Aorta (tissue), 5 donors: Measurements from ENCODE around the gene EPB41L2. TPM values are rescaled to one million over a fixed set of nuclear protein-coding genes. Genes with fewer than 3 reads are reported as not detected.

ENCODE experiments used
- ATAC-seq: fragments of 200-7000 bp; cut with Tn5 transposase; one replicate; pipeline ENCODE4 v1.9.1; 2022; ENCODE audit warnings: moderate library complexity; ENCODE audit not compliant: low FRiP score
- DNase-seq, 2 donors: peaks; one replicate each; pipeline ENCODE4 v3.0.0-alpha.2; 2020
- H3K27ac ChIP-seq, 2 donors: one replicate each; pipeline ENCODE4 v1.5.1; 2013; ENCODE audit warnings: low read length in 2 of 2, mild to moderate bottlenecking in 2 of 2, moderate library complexity in 2 of 2, control low read depth in 1 of 2, inconsistent platforms in 1 of 2, low read depth in 1 of 2
- H3K27me3 ChIP-seq, 2 donors: one replicate each; pipeline ENCODE4 v1.6.1; 2013; ENCODE audit warnings: control low read depth in 1 of 2, low read length in 1 of 2, mild to moderate bottlenecking in 1 of 2, moderate library complexity in 1 of 2; ENCODE audit not compliant: insufficient read depth in 2 of 2, control insufficient read depth in 1 of 2
- H3K36me3 ChIP-seq, 2 donors: one replicate each; pipeline ENCODE4 v1.6.1; 2013; ENCODE audit warnings: control low read depth in 1 of 2, low read length in 1 of 2, mild to moderate bottlenecking in 1 of 2; ENCODE audit not compliant: insufficient read depth in 2 of 2, control insufficient read depth in 1 of 2
- H3K4me1 ChIP-seq, 2 donors: one replicate each; pipeline ENCODE4 v1.6.1; 2013; ENCODE audit warnings: low read length in 2 of 2, control low read depth in 1 of 2, mild to moderate bottlenecking in 1 of 2, moderate library complexity in 1 of 2; ENCODE audit not compliant: insufficient read depth in 2 of 2, control insufficient read depth in 1 of 2
- H3K4me3 ChIP-seq, 2 donors: one replicate each; pipeline ENCODE4 v1.5.1; 2013; ENCODE audit warnings: low read length in 2 of 2, control low read depth in 1 of 2, mild to moderate bottlenecking in 1 of 2
- H3K9me3 ChIP-seq: one replicate; pipeline ENCODE4 v1.6.1; 2013; ENCODE audit warnings: mild to moderate bottlenecking, low read length; ENCODE audit not compliant: control insufficient read depth
- WGBS, 2 donors: extraction: QIAGEN DNeasy Blood & Tissue Kit; methylation state at CpG; one replicate each; pipeline ENCODE4 v1.1.7; 2013; 5-methylcytosine and 5-hydroxymethylcytosine counted together
- intact Hi-C, 2 donors: fragments of 100-400 bp; cut with DNase I; formaldehyde crosslinking; loops; one replicate each; pipeline versions ENCODE4 v1.14.2 to v1.15.0; 2022
- polyA plus RNA-seq, 2 donors: library from polyadenylated mRNA; stranded (reverse); fragments of 200-250 nt; gene quantifications; one replicate each; pipeline ENCODE4 v1.2.3, GENCODE V29; 2013
- total RNA-seq, 2 donors: library from RNA; stranded (reverse); fragmentation: NEBNext Ultra II Directional; extraction: Animal tissue kit (Norgen Biotek cat#: 25700); gene quantifications; one replicate each; pipeline ENCODE4 v1.2.1, GENCODE V29; 2021
- donor health status: healthy with polysubstance abuse.
- donor health status: Bipolar disorder and iron deficiency.
- donor health status: DM: no; HTN: no; CAD: no.
- donor health status: DM: no; HTN: no; CAD: no.
- donor health status: DM: yes; HTN: yes; CAD: no.

Gene EPB41L2
- total and polyA plus RNA-seq, 4 donors: 36.1 to 340 (median 118) TPM

GRCh38 chr6:130847001-130847910 lies 215.8 kb downstream of the EPB41L2 start:
- Histone ChIP-seq H3K9me3 (no peaks in the 10 kb centered on the region), H3K27ac (no peak overlapping the region), H3K27me3 (no peaks in the 10 kb centered on the region), H3K4me1 (no peaks in the 10 kb centered on the region), H3K4me3 (no peak overlapping the region), H3K36me3 (no peaks in the 10 kb centered on the region)
- ATAC-seq: no peak
- WGBS, 2 donors: 52 to 63% methylated on average over 7 of the region's 7 CpGs
- intact Hi-C loops: loop anchor here in 1 of 2 donors (10.0 kb wide), 1 partner anchor 522 kb away; no protein-coding TSS in a partner anchor
- DNase-seq: no peak

GRCh38 chr6:130846501-130846900 lies 216.5 kb downstream of the EPB41L2 start:
- no peaks in the 10 kb centered on the region for H3K36me3 ChIP-seq
- H3K27me3 ChIP-seq: no peaks in the 10 kb centered on the region
- WGBS, 2 donors: 80 to 86% methylated on average over 1 of the region's 1 CpG
- no peak overlapping the region for H3K4me3 ChIP-seq
- intact Hi-C loops: loop anchor here in 1 of 2 donors (10.0 kb wide), 1 partner anchor 522 kb away; no protein-coding TSS in a partner anchor
- no peaks in the 10 kb centered on the region for H3K9me3 ChIP-seq
- H3K27ac ChIP-seq: no peak overlapping the region
- ATAC-seq (no peak), DNase-seq (no peak)
- no peaks in the 10 kb centered on the region for H3K4me1 ChIP-seq

- Histone ChIP-seq H3K27me3 (no peaks in the 10 kb centered on the region), H3K36me3 (peaks cover 0 to 2% of the 10 kb centered on the region in 2 donors), H3K9me3 (no peaks in the 10 kb centered on the region), H3K4me3 (no peak overlapping the region), H3K27ac (no peak overlapping the region), H3K4me1 (no peaks in the 10 kb centered on the region)
- DNase-seq (no peak), ATAC-seq (peak; percentile 42)
- WGBS, 2 donors: 78 to 82% methylated on average over 3 of the region's 3 CpGs
- intact Hi-C loops: loop anchor here in 1 of 2 donors (10.0 kb wide), 1 partner anchor 519 kb away; no protein-coding TSS in a partner anchor
Observed at GRCh38 chr6:130843575-130844320, 219.3 kb downstream of the EPB41L2 start.

GRCh38 chr6:130841128-130841728 lies 221.8 kb downstream of the EPB41L2 start:
- WGBS, 2 donors: 24 to 27% methylated on average over 4 of the region's 4 CpGs
- DNase-seq (no peak), ATAC-seq (no peak)
- intact Hi-C loops: loop anchor here in 1 of 2 donors (10.0 kb wide), 1 partner anchor 516 kb away; no protein-coding TSS in a partner anchor
- no peaks in the 10 kb centered on the region for H3K4me1 ChIP-seq
- no peaks in the 10 kb centered on the region for H3K9me3 ChIP-seq
- H3K4me3 ChIP-seq: no peak overlapping the region
- H3K36me3 ChIP-seq: peaks cover 0 to 2% of the 10 kb centered on the region in 2 donors
- no peaks in the 10 kb centered on the region for H3K27me3 ChIP-seq
- no peak overlapping the region for H3K27ac ChIP-seq

GRCh38 chr6:130840050-130840449 lies 223.0 kb downstream of the EPB41L2 start:
- no peaks in the 10 kb centered on the region for H3K27me3 ChIP-seq
- H3K27ac ChIP-seq: no peak overlapping the region
- no peak overlapping the region for H3K4me3 ChIP-seq
- no peaks in the 10 kb centered on the region for H3K9me3 ChIP-seq
- no peak for ATAC-seq
- intact Hi-C loops: loop anchor here in 1 of 2 donors (10.0 kb wide), 1 partner anchor 515 kb away; no protein-coding TSS in a partner anchor
- peaks cover 2 to 4% of the 10 kb centered on the region in 2 donors for H3K36me3 ChIP-seq
- 94 to 96% methylated on average over 2 of the region's 2 CpGs for whole genome bisulfite sequencing, 2 donors
- no peaks in the 10 kb centered on the region for H3K4me1 ChIP-seq
- no peak for DNase-seq

- Histone ChIP-seq H3K4me3 (no peak overlapping the region), H3K4me1 (no peaks in the 10 kb centered on the region), H3K27me3 (no peaks in the 10 kb centered on the region), H3K36me3 (peaks cover 2 to 4% of the 10 kb centered on the region in 2 donors), H3K27ac (no peak overlapping the region), H3K9me3 (no peaks in the 10 kb centered on the region)
- no peak for ATAC-seq
- intact Hi-C loops: no loop called here
- no peak for DNase-seq
- 79 to 86% methylated on average over 2 of the region's 2 CpGs for WGBS, 2 donors
Observed at GRCh38 chr6:130839379-130839778, 223.7 kb downstream of the EPB41L2 start.

GRCh38 chr6:130838951-130839350 lies 224.1 kb downstream of the EPB41L2 start:
- WGBS, 2 donors: 11 to 21% methylated on average over 5 of the region's 5 CpGs
- H3K36me3 ChIP-seq: peaks cover 2 to 4% of the 10 kb centered on the region in 2 donors
- no peak overlapping the region for H3K4me3 ChIP-seq
- DNase-seq (no peak), ATAC-seq (no peak)
- intact Hi-C loops: no loop called here
- H3K27ac ChIP-seq: no peak overlapping the region
- H3K4me1 ChIP-seq: no peaks in the 10 kb centered on the region
- no peaks in the 10 kb centered on the region for H3K9me3 ChIP-seq
- H3K27me3 ChIP-seq: no peaks in the 10 kb centered on the region

GRCh38 chr6:130838250-130838860 lies 224.7 kb downstream of the EPB41L2 start:
- no peak overlapping the region for H3K27ac ChIP-seq
- intact Hi-C loops: no loop called here
- no peak for ATAC-seq

More at GRCh38 chr6:130838250-130838860, 224.7 kb downstream of the EPB41L2 start:
- no peak for DNase-seq
- H3K4me1 ChIP-seq: no peaks in the 10 kb centered on the region
- no peaks in the 10 kb centered on the region for H3K27me3 ChIP-seq
- no peaks in the 10 kb centered on the region for H3K9me3 ChIP-seq
- H3K36me3 ChIP-seq: peaks cover 2 to 4% of the 10 kb centered on the region in 2 donors
- H3K4me3 ChIP-seq: no peak overlapping the region
- 90% methylated on average over 6 of the region's 6 CpGs for WGBS, 2 donors
